Dermis blood vessel endothelial cell (primary cell): Measurements from ENCODE around the gene WAPL. TPM values are rescaled to one million over a fixed set of nuclear protein-coding genes. Genes with fewer than 3 reads are reported as not detected.
"Not testable (repeated sequence)": the region's sequence is repeated elsewhere in the genome, so short reads cannot be mapped to it uniquely, and the experiment has no call there.

Experiments
- DNase-seq: peaks from one replicate; pipeline ENCODE4 v3.0.0; 2010
- total RNA-seq: library from RNA; depleted of rRNA; stranded (reverse); fragments of >200 nt; gene quantifications from 2 replicates; pipeline ENCODE4 v1.2.3, GENCODE V29; 2014

The WAPL gene
- total RNA-seq, 1 donor from 2014 or later: 46.5 TPM

- DNase-seq: peak; percentile 36
These were observed 132.0 kb downstream of the WAPL start for GRCh38 chr10:86389441-86390193.

- DNase-seq: not testable (repeated sequence)
These were observed 132.5 kb downstream of the WAPL start for GRCh38 chr10:86389109-86389440.

GRCh38 chr10:86388119-86388704 lies 133.4 kb downstream of the WAPL start:
- no peak for DNase-seq

GRCh38 chr10:86387178-86387794 lies 134.3 kb downstream of the WAPL start:
- no peak for DNase-seq

GRCh38 chr10:86385806-86386205 lies 135.8 kb downstream of the WAPL start:
- DNase-seq: no peak

Other genes starting within 250 kb of the WAPL start
- gene GRID1, start 155.0 kb downstream of the WAPL start, total RNA-seq: not detected in 2 replicates
- not detected in 2 replicates for gene OPN4, start 132.8 kb upstream of the WAPL start, total RNA-seq
- not detected in 2 replicates for gene LDB3, start 146.7 kb upstream of the WAPL start, total RNA-seq
- 0.23 and 0.51 TPM in 2 replicates for gene BMPR1A, start 234.8 kb upstream of the WAPL start, total RNA-seq